HG03342 (cell line): ENCODE measurements around the gene C1orf53.
"Not testable (repeated sequence)": the region's sequence is repeated elsewhere in the genome, so short reads cannot be mapped to it uniquely, and the experiment has no call there.

Experiments
- ATAC-seq: cut with Tn5 transposase; IDR thresholded peaks from one replicate; pipeline ENCODE4 v1.9.1; 2021; ENCODE audit warnings: mild to moderate bottlenecking, moderate library complexity; ENCODE audit not compliant: unreplicated experiment

The C1orf53 gene

GRCh38 chr1:197920414-197921117 is 18.1 kb downstream of the C1orf53 start:
- ATAC-seq: no peak

DNA sequence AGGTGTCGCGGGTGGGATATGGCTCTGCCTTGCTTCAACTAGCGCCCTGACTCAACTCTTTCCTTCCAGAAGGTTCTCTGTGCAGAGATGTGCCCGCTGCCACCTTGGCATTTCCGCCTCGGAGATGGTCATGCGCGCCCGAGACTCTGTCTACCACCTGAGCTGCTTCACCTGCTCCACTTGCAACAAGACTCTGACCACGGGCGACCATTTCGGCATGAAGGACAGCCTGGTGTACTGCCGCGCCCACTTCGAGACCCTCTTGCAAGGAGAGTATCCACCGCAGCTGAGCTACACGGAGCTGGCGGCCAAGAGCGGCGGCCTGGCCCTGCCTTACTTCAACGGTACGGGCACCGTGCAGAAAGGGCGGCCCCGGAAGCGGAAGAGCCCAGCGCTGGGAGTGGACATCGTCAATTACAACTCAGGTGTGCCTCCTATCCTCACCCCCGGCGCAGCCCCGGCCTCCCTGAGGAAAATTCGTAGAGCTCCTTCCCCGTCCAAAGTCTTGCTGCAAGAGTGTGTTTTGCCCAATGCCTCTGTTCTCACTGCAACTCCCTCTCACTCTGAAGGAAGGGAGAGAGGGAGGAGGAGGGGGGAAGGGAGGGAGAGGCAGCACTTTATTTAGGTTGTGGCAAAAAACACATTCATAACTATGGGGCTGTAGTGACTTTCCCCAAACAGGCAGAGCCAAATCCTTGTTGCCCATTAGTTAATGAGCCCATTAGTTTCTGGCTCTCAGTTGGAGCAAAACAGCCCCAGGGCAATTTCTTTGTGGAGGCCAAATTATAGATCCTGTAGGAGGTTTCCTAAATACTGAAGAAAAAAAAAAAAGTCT is 19.0 kb downstream of the C1orf53 start:
- ATAC-seq: no peak

GRCh38 chr1:197922070-197922390 is 19.6 kb downstream of the C1orf53 start:
- ATAC-seq: no peak

DNA sequence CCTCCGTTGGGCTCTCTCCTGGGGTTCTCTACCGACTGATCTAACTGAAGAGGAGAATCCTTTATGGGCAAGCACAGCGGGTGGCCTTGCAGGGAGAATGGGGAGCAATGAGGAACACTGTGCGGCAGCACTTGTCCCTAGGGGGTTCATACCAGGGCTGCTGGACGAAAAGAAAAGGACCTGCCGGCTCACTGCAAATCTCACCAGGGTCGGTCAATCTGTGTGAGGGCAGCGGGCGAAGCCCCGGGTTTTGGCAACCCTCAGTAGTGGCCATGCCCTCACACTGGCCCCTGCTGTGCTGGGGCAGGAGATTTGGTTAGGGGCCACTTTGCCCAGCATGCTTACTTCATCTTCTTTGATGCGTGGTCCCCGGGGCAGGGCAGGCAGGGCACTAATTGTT is 20.6 kb downstream of the C1orf53 start:
- ATAC-seq: no peak

- ATAC-seq: peak; percentile 63
Measured at GRCh38 chr1:197924516-197925123, 22.2 kb downstream of the C1orf53 start.

DNA sequence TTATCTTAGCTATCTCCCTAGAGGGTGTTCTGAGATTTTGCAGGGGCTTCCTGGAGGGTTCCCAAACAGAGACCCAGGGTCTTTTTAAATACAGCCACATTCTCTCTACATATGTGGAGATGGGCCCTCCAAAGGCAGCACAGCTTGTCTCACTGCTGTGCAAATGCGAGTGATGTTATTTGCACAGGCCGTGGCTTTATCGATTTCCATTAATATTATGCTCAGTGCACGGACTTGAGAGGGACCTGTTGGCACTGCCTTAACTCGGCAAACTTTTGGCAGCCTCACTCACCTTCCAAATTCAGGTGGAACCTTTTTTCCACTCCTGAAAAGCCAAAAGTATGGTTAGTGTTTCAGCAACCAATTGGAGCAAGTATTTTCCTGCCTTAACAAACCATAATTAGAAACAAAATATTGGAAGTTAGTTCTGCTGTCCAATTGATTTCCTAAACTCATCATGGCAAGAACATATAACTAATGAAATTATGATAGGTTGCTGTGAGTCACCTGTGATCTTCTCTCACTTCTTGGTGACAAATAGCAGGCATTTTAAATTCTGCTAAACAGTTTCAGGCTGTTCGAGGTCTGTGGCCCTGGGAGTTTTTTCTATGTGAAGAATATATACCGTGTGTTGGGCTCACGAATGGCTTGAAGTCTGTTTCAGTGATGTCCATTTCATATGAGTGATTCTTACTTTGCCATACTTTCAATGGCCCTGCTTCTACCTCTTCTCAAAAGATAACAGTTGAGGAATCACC is 25.7 kb downstream of the C1orf53 start:
- no peak for ATAC-seq

DNA sequence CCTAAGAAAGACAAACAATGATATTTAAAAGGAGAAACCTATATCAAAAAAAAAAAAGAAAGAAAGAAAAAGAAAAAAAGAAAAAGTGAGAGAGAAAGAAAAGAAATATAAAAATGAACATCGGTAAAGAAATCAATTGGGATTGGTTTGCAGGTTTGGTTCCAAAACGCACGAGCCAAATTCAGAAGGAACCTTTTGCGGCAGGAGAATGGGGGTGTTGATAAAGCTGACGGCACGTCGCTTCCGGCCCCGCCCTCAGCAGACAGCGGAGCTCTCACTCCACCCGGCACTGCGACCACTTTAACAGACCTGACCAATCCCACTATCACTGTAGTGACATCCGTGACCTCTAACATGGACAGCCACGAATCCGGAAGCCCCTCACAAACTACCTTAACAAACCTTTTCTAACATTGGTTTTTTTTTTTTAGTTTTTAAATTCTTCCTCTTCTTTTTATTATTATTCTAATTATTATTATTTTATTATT is 26.5 kb downstream of the C1orf53 start:
- ATAC-seq: no peak

GRCh38 chr1:197933016-197933415 is 30.6 kb downstream of the C1orf53 start:
- no peak for ATAC-seq

- ATAC-seq: no peak
Measured at GRCh38 chr1:197933647-197934046, 31.2 kb downstream of the C1orf53 start.

- ATAC-seq: no peak
Measured at GRCh38 chr1:197937381-197937780, 35.0 kb downstream of the C1orf53 start.

DNA sequence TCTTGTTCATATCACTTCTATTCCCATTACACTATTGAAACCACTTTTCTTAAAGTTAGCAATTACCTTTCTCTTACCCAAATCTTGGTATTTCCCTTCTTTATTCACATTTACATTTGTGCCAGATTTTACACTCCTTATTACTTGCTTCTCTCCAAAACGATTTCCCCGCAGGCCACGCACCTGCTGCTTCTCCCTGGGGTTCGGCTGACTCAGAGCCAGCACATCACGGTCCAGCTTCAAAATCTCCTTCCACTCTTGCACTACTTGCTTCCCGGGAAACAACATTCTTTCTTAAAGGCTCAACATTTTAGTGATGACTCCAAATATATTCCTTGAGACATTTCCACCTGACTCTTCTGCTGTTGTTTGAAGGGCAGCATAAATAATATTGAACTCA is 35.5 kb downstream of the C1orf53 start:
- no peak for ATAC-seq

- ATAC-seq: not testable (repeated sequence)
Measured at GRCh38 chr1:197939159-197939980, 36.9 kb downstream of the C1orf53 start.

GRCh38 chr1:197942042-197942441 is 39.6 kb downstream of the C1orf53 start:
- ATAC-seq: no peak

DNA sequence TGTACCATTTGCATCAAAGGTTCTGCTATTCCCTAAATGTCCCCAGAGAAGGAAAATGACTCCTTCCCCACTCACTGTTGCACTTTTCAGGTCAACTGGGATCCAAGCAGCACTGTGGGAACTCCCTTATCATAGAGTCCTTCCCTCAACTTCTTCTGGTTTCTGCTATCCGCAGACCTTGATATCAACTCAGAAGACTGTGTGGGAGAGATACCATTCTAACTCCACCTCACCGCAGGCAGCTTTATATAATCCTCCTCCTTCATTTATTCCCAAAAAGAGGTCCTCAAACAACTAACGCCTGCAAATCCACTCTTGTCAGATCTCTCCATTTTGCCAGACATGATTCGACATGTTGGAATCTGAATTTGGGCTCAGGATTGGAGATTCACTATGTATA is 42.1 kb downstream of the C1orf53 start:
- no peak for ATAC-seq

GRCh38 chr1:197948926-197949899 is 46.8 kb downstream of the C1orf53 start:
- ATAC-seq: no peak

DNA sequence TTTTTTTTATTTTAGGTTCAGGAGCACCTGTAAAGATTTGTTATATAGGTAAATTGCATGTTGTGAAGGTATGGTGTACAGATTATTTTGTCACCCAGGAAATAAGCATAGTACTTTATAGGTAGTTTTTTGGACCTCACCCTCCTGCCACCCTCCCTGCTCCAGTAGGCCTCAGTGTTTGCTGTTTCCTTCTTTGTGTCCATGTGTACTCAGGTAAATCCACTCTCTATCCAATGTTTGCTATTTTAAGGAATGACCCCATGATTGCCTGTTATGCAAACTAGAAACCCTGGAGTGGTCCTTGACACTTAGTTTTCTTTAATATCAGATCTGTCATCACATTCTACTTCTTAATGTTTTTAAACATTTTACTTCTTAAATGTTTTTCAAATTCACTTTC is 48.7 kb downstream of the C1orf53 start:
- ATAC-seq: no peak

DNA sequence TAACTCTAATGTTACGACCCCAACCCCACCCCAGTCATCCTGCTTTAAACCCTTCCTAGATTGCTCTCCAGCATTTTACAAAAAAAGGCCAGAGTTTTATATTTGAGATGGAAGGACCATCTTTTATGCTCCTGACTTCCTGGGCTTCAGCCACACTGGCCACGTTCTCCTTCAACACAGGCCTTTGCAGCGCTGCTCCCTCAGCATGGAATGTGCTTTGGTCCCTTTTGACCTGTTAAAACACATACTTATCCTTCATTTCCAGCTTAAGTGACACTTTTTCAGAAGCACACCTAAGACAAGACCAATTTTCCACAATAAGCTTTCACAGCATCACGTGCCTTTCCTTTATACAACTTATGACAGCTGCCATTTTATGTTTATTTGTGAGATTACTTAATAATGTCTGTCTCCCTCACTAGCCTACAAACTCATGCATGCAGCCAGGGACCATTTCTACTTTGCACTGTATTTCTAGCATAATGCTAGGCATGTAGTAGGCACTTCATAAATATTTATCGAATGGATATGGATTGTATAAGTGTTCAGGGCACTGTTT is 49.3 kb downstream of the C1orf53 start:
- ATAC-seq: no peak

- ATAC-seq: not testable (repeated sequence)
Measured at GRCh38 chr1:197953472-197953871, 51.0 kb downstream of the C1orf53 start.
